GM18909 (cell line): ENCODE data around the gene KCNMA1.
"Not testable (repeated sequence)": the region's sequence is repeated elsewhere in the genome, so short reads cannot be mapped to it uniquely, and the experiment has no call there.

Experiments used
- ATAC-seq: cut with Tn5 transposase; IDR thresholded peaks from one replicate; pipeline ENCODE4 v1.9.1; 2021; ENCODE audit warnings: mild to moderate bottlenecking; ENCODE audit not compliant: unreplicated experiment, poor library complexity

Gene KCNMA1

GRCh38 chr10:77412573-77413133 is 225.0 kb downstream of the KCNMA1 start:
- not testable (repeated sequence) for ATAC-seq

GRCh38 chr10:77411805-77412204 is 225.8 kb downstream of the KCNMA1 start:
- no peak for ATAC-seq

GRCh38 chr10:77410523-77410922 is 227.1 kb downstream of the KCNMA1 start:
- ATAC-seq: no peak

- no peak for ATAC-seq
These were observed 227.7 kb downstream of the KCNMA1 start for GRCh38 chr10:77409697-77410471.

GRCh38 chr10:77408259-77408658 is 229.3 kb downstream of the KCNMA1 start:
- no peak for ATAC-seq

- ATAC-seq: no peak
These were observed 230.7 kb downstream of the KCNMA1 start for GRCh38 chr10:77406764-77407430.

- ATAC-seq: no peak
These were observed 231.8 kb downstream of the KCNMA1 start for GRCh38 chr10:77405771-77406241.

GRCh38 chr10:77404810-77405209 is 232.8 kb downstream of the KCNMA1 start:
- ATAC-seq: no peak

GRCh38 chr10:77403761-77404160 is 233.8 kb downstream of the KCNMA1 start:
- no peak for ATAC-seq

- no peak for ATAC-seq
These were observed 235.9 kb downstream of the KCNMA1 start for GRCh38 chr10:77401683-77402082.

- no peak for ATAC-seq
These were observed 237.6 kb downstream of the KCNMA1 start for GRCh38 chr10:77400033-77400432.

- no peak for ATAC-seq
These were observed 238.4 kb downstream of the KCNMA1 start for GRCh38 chr10:77398986-77399755.

GRCh38 chr10:77398558-77398957 is 239.1 kb downstream of the KCNMA1 start:
- ATAC-seq: no peak

- no peak for ATAC-seq
These were observed 240.5 kb downstream of the KCNMA1 start for GRCh38 chr10:77397103-77397502.

GRCh38 chr10:77396290-77396689 is 241.3 kb downstream of the KCNMA1 start:
- ATAC-seq: no peak

- no peak for ATAC-seq
These were observed 243.6 kb downstream of the KCNMA1 start for GRCh38 chr10:77393821-77394501.

GRCh38 chr10:77393411-77393810 is 244.2 kb downstream of the KCNMA1 start:
- ATAC-seq: no peak

GRCh38 chr10:77392851-77393250 is 244.8 kb downstream of the KCNMA1 start:
- ATAC-seq: no peak

- no peak for ATAC-seq
These were observed 245.3 kb downstream of the KCNMA1 start for GRCh38 chr10:77392236-77392721.
